Central memory CD8-positive, alpha-beta T cell (primary cell): ENCODE measurements around the gene MAP9.
"Not testable (repeated sequence)": the region's sequence is repeated elsewhere in the genome, so short reads cannot be mapped to it uniquely, and the experiment has no call there.

Experiments used
- ATAC-seq: fragments of 150-1000 bp; cut with Tn5 transposase; replicated peaks from 2 replicates; pipeline ENCODE4 v1.10.0; 2022; ENCODE audit warnings: mild to moderate bottlenecking, moderate FRiP score, moderate number of reproducible peaks; ENCODE audit not compliant: poor library complexity, severe bottlenecking; ENCODE audit errors: extremely low read depth
- DNase-seq, 2 donors: peaks; one replicate each; pipeline ENCODE4 v3.0.0; 2021; ENCODE audit warnings: low spot score in 2 of 2
- H3K27ac Mint-ChIP-seq: one replicate; pipeline ENCODE4 v1.8.0; 2022; ENCODE audit warnings: low read depth, mild to moderate bottlenecking, moderate library complexity, mixed read lengths
- H3K27me3 Mint-ChIP-seq: one replicate; pipeline ENCODE4 v1.8.0; 2022; ENCODE audit warnings: mixed read lengths
- H3K36me3 Mint-ChIP-seq: one replicate; pipeline ENCODE4 v1.8.0; 2022; ENCODE audit warnings: mild to moderate bottlenecking, moderate library complexity, mixed read lengths; ENCODE audit not compliant: insufficient read depth
- H3K4me1 Mint-ChIP-seq: one replicate; pipeline ENCODE4 v1.8.0; 2022; ENCODE audit warnings: mixed read lengths
- H3K4me3 Mint-ChIP-seq: one replicate; pipeline ENCODE4 v1.8.0; 2022; ENCODE audit warnings: mild to moderate bottlenecking, moderate library complexity, mixed read lengths
- H3K9me3 Mint-ChIP-seq: one replicate; pipeline ENCODE4 v1.8.0; 2022; ENCODE audit warnings: mixed read lengths

MAP9 gene

DNA sequence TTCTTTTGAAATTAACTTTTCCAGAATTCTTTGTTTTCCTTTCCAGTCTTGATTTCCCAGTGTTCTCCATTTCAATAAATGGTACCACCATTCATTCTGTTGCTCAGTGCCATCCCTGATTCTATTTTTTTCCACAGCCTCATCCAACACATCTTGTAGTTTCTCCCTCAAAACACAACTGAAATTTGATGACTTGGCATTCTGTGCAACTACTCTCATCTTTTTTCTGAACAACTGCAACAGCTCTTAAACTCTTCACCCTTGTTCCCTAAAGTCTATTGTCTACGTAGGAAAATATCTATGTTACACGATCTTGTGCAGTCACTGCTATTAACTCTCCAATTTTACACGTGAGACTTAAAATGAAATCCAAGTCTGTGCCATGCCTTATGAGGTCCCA is 40.5 kb downstream of the MAP9 start:
- Mint-ChIP-seq H3K9me3 (peaks cover 6% of the 10 kb centered on the region), H3K27ac (peak overlapping the region; percentile 6), H3K4me1 (no peaks in the 10 kb centered on the region), H3K36me3 (no peaks in the 10 kb centered on the region), H3K27me3 (peaks cover 21% of the 10 kb centered on the region), H3K4me3 (no peak overlapping the region)
- ATAC-seq (no peak), DNase-seq (no peak)

DNA sequence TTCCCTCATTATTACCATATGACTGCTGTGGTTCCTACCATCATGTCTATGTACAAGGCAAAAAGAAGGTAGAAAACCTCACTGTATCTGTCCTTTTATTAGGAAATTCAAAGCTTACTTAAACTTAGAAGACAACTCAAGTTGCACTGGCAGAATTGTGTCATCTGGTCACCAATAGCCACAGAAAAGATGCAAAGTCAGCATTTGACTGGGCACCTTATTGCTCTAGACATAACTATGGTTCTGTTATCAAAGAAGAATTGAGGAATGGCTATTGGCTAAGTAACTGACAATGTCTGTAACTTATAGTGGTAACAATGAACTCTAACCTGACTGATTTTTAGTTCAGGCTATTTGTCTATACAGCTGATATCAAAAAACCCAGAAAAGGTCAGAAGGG is 45.3 kb downstream of the MAP9 start:
- peaks cover 6% of the 10 kb centered on the region for H3K9me3 Mint-ChIP-seq
- H3K4me3 Mint-ChIP-seq = no peak overlapping the region
- H3K27me3 Mint-ChIP-seq = peaks cover 17% of the 10 kb centered on the region
- H3K36me3 Mint-ChIP-seq = no peaks in the 10 kb centered on the region
- H3K4me1 Mint-ChIP-seq = no peaks in the 10 kb centered on the region
- H3K27ac Mint-ChIP-seq = no peak overlapping the region
- ATAC-seq (no peak), DNase-seq (no peak)

DNA sequence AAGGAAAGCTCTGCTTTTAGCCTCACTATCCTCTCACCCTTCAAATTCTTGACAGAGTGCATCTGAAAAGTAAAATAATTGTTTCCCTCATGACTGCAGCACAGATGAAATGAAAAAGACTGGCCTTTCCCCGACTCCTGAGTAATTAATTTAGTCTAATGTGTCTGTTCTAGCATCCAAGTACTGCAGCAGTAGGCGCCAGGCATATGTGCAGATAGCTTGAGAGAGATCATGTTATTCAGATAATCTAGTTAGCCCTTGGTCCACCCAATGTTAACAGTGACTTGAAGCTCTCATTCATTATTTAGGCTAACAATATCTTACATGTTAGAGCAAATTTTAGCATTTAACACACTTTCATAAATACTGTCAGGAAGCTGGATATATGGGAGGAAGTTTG is 54.0 kb downstream of the MAP9 start:
- ATAC-seq (no peak), DNase-seq (no peak)
- Mint-ChIP-seq H3K36me3 (no peaks in the 10 kb centered on the region), H3K4me1 (no peaks in the 10 kb centered on the region), H3K27me3 (peaks cover 63% of the 10 kb centered on the region), H3K9me3 (peaks cover 6% of the 10 kb centered on the region), H3K4me3 (no peak overlapping the region), H3K27ac (no peak overlapping the region)

DNA sequence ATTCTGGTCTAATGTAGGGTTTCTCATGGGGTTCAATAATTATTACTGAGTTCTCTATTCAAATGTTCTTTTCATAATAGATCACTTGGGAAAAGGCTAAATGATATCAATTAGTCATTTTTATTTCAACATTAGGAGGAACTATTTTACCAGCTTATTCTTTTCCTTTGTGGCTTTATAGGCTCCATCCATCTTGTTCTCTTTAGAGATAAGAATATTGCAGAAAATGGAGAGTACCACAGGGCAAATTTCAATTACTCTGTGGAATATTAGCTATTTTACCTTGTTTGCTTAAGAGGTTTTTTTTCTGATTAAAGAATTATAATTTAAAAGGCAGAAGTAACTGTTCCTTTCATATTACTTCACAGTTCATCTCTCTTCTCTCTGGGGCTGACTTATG is 55.8 kb downstream of the MAP9 start:
- no peak overlapping the region for H3K27ac Mint-ChIP-seq
- H3K4me1 Mint-ChIP-seq = no peaks in the 10 kb centered on the region
- peaks cover 50% of the 10 kb centered on the region for H3K27me3 Mint-ChIP-seq
- H3K9me3 Mint-ChIP-seq = peaks cover 6% of the 10 kb centered on the region
- no peaks in the 10 kb centered on the region for H3K36me3 Mint-ChIP-seq
- DNase-seq (no peak), ATAC-seq (no peak)
- H3K4me3 Mint-ChIP-seq = no peak overlapping the region

DNA sequence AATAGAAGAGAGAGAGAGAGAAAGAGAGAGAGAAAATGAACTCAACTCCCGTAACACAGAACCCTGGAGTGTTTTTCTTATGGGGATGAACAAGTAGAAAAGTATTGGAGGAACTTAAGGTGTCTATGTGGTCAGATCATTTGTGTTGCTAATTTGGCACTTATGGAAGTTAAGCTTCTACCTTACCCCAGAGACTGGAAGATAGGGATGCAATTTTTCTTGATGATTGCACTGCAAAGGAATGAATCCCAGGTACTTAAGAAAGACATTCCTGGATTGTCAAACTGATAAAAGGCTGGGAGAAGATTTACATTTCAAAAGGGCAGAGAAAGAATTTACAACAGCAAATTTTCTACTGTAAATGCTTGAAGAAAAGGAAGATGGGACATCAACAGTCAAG is 57.2 kb downstream of the MAP9 start:
- ATAC-seq (no peak), DNase-seq (no peak)
- Mint-ChIP-seq H3K27me3 (peaks cover 43% of the 10 kb centered on the region), H3K4me1 (no peaks in the 10 kb centered on the region), H3K4me3 (no peak overlapping the region), H3K27ac (no peak overlapping the region), H3K9me3 (peaks cover 8% of the 10 kb centered on the region), H3K36me3 (no peaks in the 10 kb centered on the region)

DNA sequence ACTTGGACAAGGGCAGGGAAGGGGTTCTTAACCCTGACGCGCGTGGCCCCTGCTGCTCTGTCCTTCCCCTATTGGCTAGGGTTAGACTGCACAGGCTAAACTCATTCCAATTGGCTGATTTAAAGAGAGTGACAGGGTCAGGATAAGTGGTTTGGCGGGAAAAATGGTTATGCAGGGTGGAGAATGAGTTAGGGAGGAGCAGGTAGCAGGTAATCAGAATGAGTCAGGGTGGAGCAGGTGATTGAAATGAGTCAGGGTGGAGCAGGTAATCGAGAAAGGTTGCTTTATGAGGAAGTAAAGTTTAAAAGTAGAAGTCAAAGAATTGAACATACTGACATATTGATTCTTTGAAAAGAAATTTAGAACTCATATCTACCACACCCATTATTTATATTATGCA is 64.7 kb downstream of the MAP9 start:
- peaks cover 13% of the 10 kb centered on the region for H3K27me3 Mint-ChIP-seq
- H3K9me3 Mint-ChIP-seq, H3K4me1 Mint-ChIP-seq, H3K4me3 Mint-ChIP-seq, H3K27ac Mint-ChIP-seq, H3K36me3 Mint-ChIP-seq, DNase-seq, ATAC-seq: not testable (repeated sequence)

DNA sequence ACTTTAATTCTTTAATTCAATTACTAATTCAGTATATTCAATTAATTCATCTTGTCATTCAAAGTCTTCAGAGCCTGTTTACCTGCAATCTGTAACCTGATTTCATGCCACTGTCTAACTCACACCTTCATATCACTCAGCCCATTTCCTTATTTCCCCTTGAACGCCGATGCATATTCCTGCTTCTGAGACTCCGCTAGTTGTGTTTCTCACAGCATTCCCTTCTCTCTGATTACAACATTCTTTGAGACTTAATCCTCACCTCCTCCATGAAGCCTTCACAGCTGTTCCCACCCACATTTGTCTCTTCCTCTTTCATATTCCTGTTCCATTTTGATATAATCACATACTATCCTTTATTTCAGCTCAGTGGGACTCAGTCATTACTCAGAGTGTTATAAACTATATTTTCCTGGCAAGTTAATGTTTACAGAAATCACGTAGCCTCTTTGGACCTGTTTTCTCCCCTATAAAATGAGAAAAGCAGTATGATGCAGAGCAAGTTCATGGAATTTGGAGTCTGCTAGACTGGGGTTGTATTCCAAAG is 69.0 kb downstream of the MAP9 start:
- Mint-ChIP-seq H3K27ac (no peak overlapping the region), H3K4me1 (no peaks in the 10 kb centered on the region), H3K27me3 (no peaks in the 10 kb centered on the region), H3K9me3 (no peaks in the 10 kb centered on the region), H3K4me3 (no peak overlapping the region), H3K36me3 (no peaks in the 10 kb centered on the region)
- DNase-seq = no peak
- ATAC-seq = no peak

DNA sequence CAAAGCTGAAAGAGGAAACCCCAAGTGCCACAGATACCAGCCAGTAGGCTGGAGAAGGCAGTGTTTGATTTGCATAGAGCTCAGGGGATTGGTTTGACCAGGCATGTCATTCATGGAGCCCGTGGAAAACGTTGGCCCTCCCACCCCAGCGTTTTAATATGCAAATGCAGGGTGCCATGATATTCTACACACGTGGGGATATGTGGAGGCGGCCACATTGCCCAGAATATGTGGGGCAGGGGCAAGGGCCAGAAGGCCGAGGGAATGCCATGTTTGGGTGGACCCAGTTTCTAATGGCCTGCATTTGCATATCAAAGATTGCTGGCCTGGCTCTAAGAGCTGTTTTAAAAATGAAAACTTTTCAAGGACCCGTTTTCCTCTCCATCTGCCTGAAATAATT is 71.1 kb downstream of the MAP9 start:
- Mint-ChIP-seq H3K27ac (no peak overlapping the region), H3K27me3 (no peaks in the 10 kb centered on the region), H3K36me3 (no peaks in the 10 kb centered on the region), H3K9me3 (no peaks in the 10 kb centered on the region), H3K4me1 (no peaks in the 10 kb centered on the region), H3K4me3 (no peak overlapping the region)
- ATAC-seq (no peak), DNase-seq (no peak)

DNA sequence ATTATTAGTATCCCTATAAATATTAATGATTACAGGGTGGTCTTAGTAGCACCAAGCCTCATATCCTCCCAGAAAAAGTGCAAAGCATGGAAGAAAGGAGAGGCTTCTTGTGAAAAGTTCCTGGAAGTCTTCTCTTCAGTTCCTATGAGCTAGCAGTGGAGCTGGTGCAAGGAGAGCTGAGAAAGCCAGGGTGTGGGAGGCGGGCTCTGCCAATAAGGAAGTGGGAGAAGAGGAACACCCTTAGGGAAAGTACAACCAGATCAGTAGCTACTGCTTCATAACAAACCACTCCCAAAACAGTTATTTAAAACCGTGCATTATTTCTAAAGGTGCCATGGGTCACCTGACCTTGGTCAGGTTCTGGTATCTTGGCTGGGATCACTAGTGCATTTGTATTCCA is 72.4 kb downstream of the MAP9 start:
- Mint-ChIP-seq H3K27ac (no peak overlapping the region), H3K4me3 (no peak overlapping the region)

DNA sequence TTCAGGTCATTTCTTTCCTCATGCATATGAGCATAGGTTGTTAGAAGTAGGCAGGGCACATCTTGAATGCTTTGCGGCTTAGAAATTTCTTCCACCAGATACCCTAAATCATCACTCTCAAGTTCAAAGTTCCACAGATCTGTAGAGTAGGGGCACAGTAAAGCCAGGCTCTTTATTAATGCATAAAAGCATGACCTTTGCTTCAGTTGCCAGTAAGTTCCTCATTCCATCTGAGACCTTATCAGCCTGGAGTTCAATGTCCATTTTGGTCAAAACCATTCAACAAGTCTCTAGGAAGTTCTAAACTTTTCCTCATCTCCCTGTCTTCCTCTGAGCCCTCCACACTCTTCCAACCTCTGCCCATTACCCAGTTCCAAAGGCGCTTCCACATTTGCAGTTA is 77.7 kb downstream of the MAP9 start:
- no peaks in the 10 kb centered on the region for H3K27me3 Mint-ChIP-seq
- H3K27ac Mint-ChIP-seq = no peak overlapping the region
- H3K9me3 Mint-ChIP-seq = peaks cover 6% of the 10 kb centered on the region
- ATAC-seq (no peak), DNase-seq (no peak)
- H3K4me3 Mint-ChIP-seq = no peak overlapping the region
- no peaks in the 10 kb centered on the region for H3K4me1 Mint-ChIP-seq
- H3K36me3 Mint-ChIP-seq = no peaks in the 10 kb centered on the region

More for the DNA sequence above, 72.4 kb downstream of the MAP9 start:
- H3K36me3 Mint-ChIP-seq = no peaks in the 10 kb centered on the region
- ATAC-seq (no peak), DNase-seq (no peak)
- no peaks in the 10 kb centered on the region for H3K4me1 Mint-ChIP-seq
- no peaks in the 10 kb centered on the region for H3K27me3 Mint-ChIP-seq
- H3K9me3 Mint-ChIP-seq = no peaks in the 10 kb centered on the region
